ENCODE data around the gene C2orf81.
A peak's percentile ranks its signal among the peaks of the same experiment; 100 is the strongest.

C2orf81 gene

GRCh38 chr2:74458938-74459363 is 37.5 kb upstream of the C2orf81 start:
- H3K27ac ChIP-seq, result peak overlapping the region; percentile 81
- TF ChIP-seq CTCF (conservative IDR thresholded peaks at IDR 0.05) (no peak), ZFX (IDR thresholded peaks at IDR 0.05) (no peak)

- H3K27ac ChIP-seq, result peak within 1 kb of the TSS; percentile 81
- TF ChIP-seq CTCF (conservative IDR thresholded peaks at IDR 0.05), result no peak
- no peak for TF ChIP-seq ZFX (IDR thresholded peaks at IDR 0.05)
Measured at GRCh38 chr2:74458132-74458937, 36.9 kb upstream of the C2orf81 start, which contains the start of gene WBP1. Gene WBP1, plus strand, starts transcription at chr2:74458438. Its CDS starts 165 bp downstream, at chr2:74458603.

- H3K27ac ChIP-seq, result peak overlapping the region; percentile 81
- TF ChIP-seq CTCF (conservative IDR thresholded peaks at IDR 0.05) (no peak), ZFX (IDR thresholded peaks at IDR 0.05) (no peak)
Measured at GRCh38 chr2:74457549-74458131, 36.2 kb upstream of the C2orf81 start.

- H3K27ac ChIP-seq, result peak overlapping the region; percentile 81
- TF ChIP-seq CTCF (conservative IDR thresholded peaks at IDR 0.05), result no peak
- TF ChIP-seq ZFX (IDR thresholded peaks at IDR 0.05), result no peak
Measured at GRCh38 chr2:74457129-74457548, 35.7 kb upstream of the C2orf81 start.

- peak within 1 kb of the TSS; percentile 60 for H3K27ac ChIP-seq
- no peak for TF ChIP-seq CTCF (conservative IDR thresholded peaks at IDR 0.05)
Measured at GRCh38 chr2:74454654-74455511, 33.5 kb upstream of the C2orf81 start, which contains the start of gene INO80B. Gene INO80B, plus strand, starts transcription at chr2:74455087. Its CDS starts 30 bp downstream, at chr2:74455117.

GRCh38 chr2:74450570-74451190 is 29.3 kb upstream of the C2orf81 start:
- no peak overlapping the region for H3K27ac ChIP-seq
- TF ChIP-seq ZFX (IDR thresholded peaks at IDR 0.05) (no peak), CTCF (conservative IDR thresholded peaks at IDR 0.05) (no peak)

Measured in C4-2B (cell line).